HepG2 (cell line): Measurements from ENCODE around the gene COPS6. TPM values are rescaled to one million over a fixed set of nuclear protein-coding genes. Genes with fewer than 3 reads are reported as not detected.

Source experiments
- HOXA3 ChIP-seq: sonication (generic); formaldehyde crosslinking; IDR thresholded peaks from 2 replicates; pipeline ENCODE4 v1.5.0; 2020; ENCODE audit warnings: missing genetic modification reagents
- MAZ ChIP-seq, 2 experiments: sonication (generic) in 1 of 2; formaldehyde crosslinking in 1 of 2; IDR thresholded peaks; 2 replicates each; pipeline versions ENCODE4 v1.5.0 to v1.6.1; 2012 to 2020; ENCODE audit warnings: low read depth in 2 of 2, mild to moderate bottlenecking in 2 of 2, borderline replicate concordance in 1 of 2, improper control_type of control experiment in 1 of 2, low read length in 1 of 2, missing genetic modification reagents in 1 of 2, moderate library complexity in 1 of 2
- MIXL1 ChIP-seq: IDR thresholded peaks from 2 replicates; pipeline ENCODE4 v1.6.1; 2016
- NCOA5 ChIP-seq: sonication (generic); formaldehyde crosslinking; IDR thresholded peaks from 2 replicates; pipeline ENCODE4 v1.4.0; 2020; ENCODE audit warnings: missing genetic modification reagents
- NFRKB ChIP-seq: fragments of 450-650 bp; IDR thresholded peaks from 2 replicates; pipeline ENCODE4 v1.6.1; 2017
- NONO ChIP-seq, 2 experiments: fragments of 450-650 bp in 1 of 2; sonication (generic) in 1 of 2; formaldehyde crosslinking in 1 of 2; IDR thresholded peaks in 1 of 2; conservative IDR thresholded peaks in 1 of 2; 2 replicates each; pipeline versions ENCODE4 v1.6.1 to v1.8.0; 2017 to 2022; ENCODE audit warnings: mild to moderate bottlenecking in 1 of 2, missing genetic modification reagents in 1 of 2, moderate library complexity in 1 of 2
- SMAD9 ChIP-seq: sonication (generic); formaldehyde crosslinking; IDR thresholded peaks from 2 replicates; pipeline ENCODE4 v1.5.1; 2020; ENCODE audit warnings: mild to moderate bottlenecking, missing genetic modification reagents
- ZBTB26 ChIP-seq: IDR thresholded peaks from 2 replicates; pipeline ENCODE4 v1.6.1; 2016; ENCODE audit warnings: missing compliant biosample characterization, missing genetic modification reagents, borderline replicate concordance
- ZNF10 ChIP-seq: sonication (generic); formaldehyde crosslinking; IDR thresholded peaks from 2 replicates; pipeline ENCODE4 v1.4.0; 2020; ENCODE audit warnings: mild to moderate bottlenecking, low read depth, missing genetic modification reagents, borderline replicate concordance
- ZNF280D ChIP-seq: sonication (generic); formaldehyde crosslinking; IDR thresholded peaks from 2 replicates; pipeline ENCODE4 v1.5.1; 2020; ENCODE audit warnings: mild to moderate bottlenecking, missing genetic modification reagents
- ZNF317 ChIP-seq: sonication (generic); formaldehyde crosslinking; IDR thresholded peaks from 2 replicates; pipeline ENCODE4 v1.5.0; 2020; ENCODE audit warnings: mild to moderate bottlenecking, missing genetic modification reagents
- ZNF501 ChIP-seq: sonication (generic); formaldehyde crosslinking; IDR thresholded peaks from 2 replicates; pipeline ENCODE4 v1.5.1; 2020; ENCODE audit warnings: mild to moderate bottlenecking, moderate library complexity, missing genetic modification reagents
- ZNF543 ChIP-seq: sonication (generic); formaldehyde crosslinking; IDR thresholded peaks from 2 replicates; pipeline ENCODE4 v1.4.0; 2020; ENCODE audit warnings: mild to moderate bottlenecking, missing genetic modification reagents
- ZSCAN9 ChIP-seq: IDR thresholded peaks from 2 replicates; pipeline ENCODE4 v1.6.1; 2016; ENCODE audit warnings: borderline replicate concordance
- polyA plus RNA-seq, 8 experiments: library from polyadenylated mRNA; depleted of rRNA in 3 of 8; stranded (reverse) in 7 of 8; unstranded in 1 of 8; fragments of >200 nt; fragmentation: Illumina TruSeq in 4 of 8; extraction: Trizol in 4 of 8; gene quantifications; 2 replicates each; pipeline versions ENCODE4 v1.2.1 to v1.2.3, GENCODE V29; 2011 to 2016; ENCODE audit warnings: low read depth in 4 of 8, missing spikeins in 1 of 8, mixed read lengths in 1 of 8; ENCODE audit not compliant: insufficient read depth in 1 of 8
- total RNA-seq, 5 experiments: library from RNA; depleted of rRNA; stranded (reverse); fragments of >200 nt; fragmentation: Illumina TruSeq; extraction: Trizol; gene quantifications; 2 replicates each; pipeline ENCODE4 v1.2.3, GENCODE V29; 2016; ENCODE audit warnings: low read depth in 1 of 5
- TF ChIP-seq, protein P1 (sequence below): sonication (generic); formaldehyde crosslinking; IDR thresholded peaks from 2 replicates; pipeline ENCODE4 v1.4.0; 2020; ENCODE audit warnings: low read depth, mild to moderate bottlenecking, missing genetic modification reagents
- TF ChIP-seq, protein P2 (sequence below): sonication (generic); formaldehyde crosslinking; IDR thresholded peaks from 2 replicates; pipeline ENCODE4 v1.5.1; 2020; ENCODE audit warnings: mild to moderate bottlenecking, missing genetic modification reagents, borderline replicate concordance

Gene COPS6
- total and polyA plus RNA-seq, 2 of the 13 experiments (the other 11 are each of a cell fraction or from before 2014, with no cell fraction given), result 33.4 to 117 TPM

DNA sequence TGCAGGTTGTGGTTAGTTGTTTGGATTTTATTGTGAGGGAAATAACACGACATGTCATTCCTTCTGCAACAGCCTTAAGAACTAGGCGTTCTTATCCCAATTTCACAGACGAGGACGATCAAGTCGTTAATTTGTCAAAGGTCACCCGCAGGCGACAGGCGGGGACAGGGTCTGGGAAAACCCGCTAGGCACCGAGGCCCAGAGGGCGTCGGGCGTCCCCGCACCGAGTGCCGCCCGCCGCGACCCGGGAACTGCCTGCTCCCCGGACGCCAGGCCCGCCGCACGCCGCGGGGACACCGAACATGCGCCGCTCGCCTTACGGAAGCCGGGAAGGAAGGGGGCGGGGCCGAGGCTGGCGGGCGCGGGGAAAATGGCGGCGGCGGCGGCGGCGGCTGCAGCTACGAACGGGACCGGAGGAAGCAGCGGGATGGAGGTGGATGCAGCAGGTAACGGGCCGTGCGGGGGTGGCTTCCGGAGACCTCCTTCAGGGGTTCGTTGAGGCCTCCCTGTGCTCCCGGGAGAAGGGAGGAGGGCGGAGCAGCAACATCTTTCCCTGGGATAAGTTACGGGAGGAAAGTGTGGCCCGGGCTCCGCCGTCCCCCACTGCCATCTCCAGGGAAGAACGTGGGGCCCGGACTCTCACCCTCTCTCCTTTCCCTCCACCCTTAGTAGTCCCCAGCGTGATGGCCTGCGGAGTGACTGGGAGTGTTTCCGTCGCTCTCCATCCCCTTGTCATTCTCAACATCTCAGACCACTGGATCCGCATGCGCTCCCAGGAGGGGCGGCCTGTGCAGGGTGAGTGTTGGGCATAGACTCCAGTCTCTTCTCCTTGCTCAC, at the start of gene COPS6 (continued):
- TF ChIP-seq ZNF10 (CRISPR knock-in tag) (no peak), NCOA5 (CRISPR knock-in tag) (no peak), NFRKB (no peak), HOXA3 (peak; percentile 92), MIXL1 (peak; percentile 68; the same call in 1 of the 2 replicates), ZNF317 (no peak), ZNF501 (CRISPR knock-in tag) (peak; percentile 85), ZBTB26 (0 out of 2 replicates have a peak, but pooled peaks have one; percentile 59), NONO (IDR thresholded peaks at IDR 0.05) (no peak), NONO (CRISPR knock-in tag; conservative IDR thresholded peaks at IDR 0.05) (peak; percentile 97), ZSCAN9 (0 out of 2 replicates have a peak, but pooled peaks have one; percentile 46), MAZ (IDR thresholded peaks at IDR 0.05; ENCODE audit: borderline replicate concordance, low read depth, low read length) (no peak), MAZ (CRISPR knock-in tag; IDR thresholded peaks at IDR 0.05; ENCODE audit: low read depth) (peak; percentile 81), ZNF543 (CRISPR knock-in tag) (peak; percentile 92), SMAD9 (CRISPR knock-in tag) (no peak), ZNF280D (CRISPR knock-in tag) (0 out of 2 replicates have a peak, but pooled peaks have one; percentile 34)
- TF ChIP-seq, protein P1, sequence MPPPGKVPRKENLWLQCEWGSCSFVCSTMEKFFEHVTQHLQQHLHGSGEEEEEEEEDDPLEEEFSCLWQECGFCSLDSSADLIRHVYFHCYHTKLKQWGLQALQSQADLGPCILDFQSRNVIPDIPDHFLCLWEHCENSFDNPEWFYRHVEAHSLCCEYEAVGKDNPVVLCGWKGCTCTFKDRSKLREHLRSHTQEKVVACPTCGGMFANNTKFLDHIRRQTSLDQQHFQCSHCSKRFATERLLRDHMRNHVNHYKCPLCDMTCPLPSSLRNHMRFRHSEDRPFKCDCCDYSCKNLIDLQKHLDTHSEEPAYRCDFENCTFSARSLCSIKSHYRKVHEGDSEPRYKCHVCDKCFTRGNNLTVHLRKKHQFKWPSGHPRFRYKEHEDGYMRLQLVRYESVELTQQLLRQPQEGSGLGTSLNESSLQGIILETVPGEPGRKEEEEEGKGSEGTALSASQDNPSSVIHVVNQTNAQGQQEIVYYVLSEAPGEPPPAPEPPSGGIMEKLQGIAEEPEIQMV, result peak; percentile 94
- TF ChIP-seq, protein P2, sequence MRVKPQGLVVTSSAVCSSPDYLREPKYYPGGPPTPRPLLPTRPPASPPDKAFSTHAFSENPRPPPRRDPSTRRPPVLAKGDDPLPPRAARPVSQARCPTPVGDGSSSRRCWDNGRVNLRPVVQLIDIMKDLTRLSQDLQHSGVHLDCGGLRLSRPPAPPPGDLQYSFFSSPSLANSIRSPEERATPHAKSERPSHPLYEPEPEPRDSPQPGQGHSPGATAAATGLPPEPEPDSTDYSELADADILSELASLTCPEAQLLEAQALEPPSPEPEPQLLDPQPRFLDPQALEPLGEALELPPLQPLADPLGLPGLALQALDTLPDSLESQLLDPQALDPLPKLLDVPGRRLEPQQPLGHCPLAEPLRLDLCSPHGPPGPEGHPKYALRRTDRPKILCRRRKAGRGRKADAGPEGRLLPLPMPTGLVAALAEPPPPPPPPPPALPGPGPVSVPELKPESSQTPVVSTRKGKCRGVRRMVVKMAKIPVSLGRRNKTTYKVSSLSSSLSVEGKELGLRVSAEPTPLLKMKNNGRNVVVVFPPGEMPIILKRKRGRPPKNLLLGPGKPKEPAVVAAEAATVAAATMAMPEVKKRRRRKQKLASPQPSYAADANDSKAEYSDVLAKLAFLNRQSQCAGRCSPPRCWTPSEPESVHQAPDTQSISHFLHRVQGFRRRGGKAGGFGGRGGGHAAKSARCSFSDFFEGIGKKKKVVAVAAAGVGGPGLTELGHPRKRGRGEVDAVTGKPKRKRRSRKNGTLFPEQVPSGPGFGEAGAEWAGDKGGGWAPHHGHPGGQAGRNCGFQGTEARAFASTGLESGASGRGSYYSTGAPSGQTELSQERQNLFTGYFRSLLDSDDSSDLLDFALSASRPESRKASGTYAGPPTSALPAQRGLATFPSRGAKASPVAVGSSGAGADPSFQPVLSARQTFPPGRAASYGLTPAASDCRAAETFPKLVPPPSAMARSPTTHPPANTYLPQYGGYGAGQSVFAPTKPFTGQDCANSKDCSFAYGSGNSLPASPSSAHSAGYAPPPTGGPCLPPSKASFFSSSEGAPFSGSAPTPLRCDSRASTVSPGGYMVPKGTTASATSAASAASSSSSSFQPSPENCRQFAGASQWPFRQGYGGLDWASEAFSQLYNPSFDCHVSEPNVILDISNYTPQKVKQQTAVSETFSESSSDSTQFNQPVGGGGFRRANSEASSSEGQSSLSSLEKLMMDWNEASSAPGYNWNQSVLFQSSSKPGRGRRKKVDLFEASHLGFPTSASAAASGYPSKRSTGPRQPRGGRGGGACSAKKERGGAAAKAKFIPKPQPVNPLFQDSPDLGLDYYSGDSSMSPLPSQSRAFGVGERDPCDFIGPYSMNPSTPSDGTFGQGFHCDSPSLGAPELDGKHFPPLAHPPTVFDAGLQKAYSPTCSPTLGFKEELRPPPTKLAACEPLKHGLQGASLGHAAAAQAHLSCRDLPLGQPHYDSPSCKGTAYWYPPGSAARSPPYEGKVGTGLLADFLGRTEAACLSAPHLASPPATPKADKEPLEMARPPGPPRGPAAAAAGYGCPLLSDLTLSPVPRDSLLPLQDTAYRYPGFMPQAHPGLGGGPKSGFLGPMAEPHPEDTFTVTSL (CRISPR knock-in tag), result no peak
